SK-MEL-5 (cell line): ENCODE measurements around the gene CSRP3. TPM values are rescaled to one million over a fixed set of nuclear protein-coding genes. Genes with fewer than 3 reads are reported as not detected.

ENCODE experiments used
- DNase-seq: peaks from one replicate; pipeline ENCODE4 v3.0.0-alpha.2; 2016; ENCODE audit warnings: low read depth, low spot score
- in situ Hi-C: cut with HindIII; loops from 2 replicates; pipeline ENCODE4 v1.10.0; 2016; ENCODE audit warnings: low sequenced_read_pairs, high pct_unique_total_duplicates, low pct_unique_long_range_greater_than_20kb
- total RNA-seq: library from RNA; depleted of rRNA; stranded (reverse); fragments of >200 nt; shearing (Covaris generic); gene quantifications from 2 replicates; pipeline ENCODE4 v1.2.3, GENCODE V29; 2014

CSRP3 gene
- total RNA-seq, 1 experiment from 2014 or later: not detected

- in situ Hi-C loops: no loop called here
- DNase-seq: no peak
These were observed 27.9 kb upstream of the CSRP3 start for GRCh38 chr11:19229671-19230070.

DNA sequence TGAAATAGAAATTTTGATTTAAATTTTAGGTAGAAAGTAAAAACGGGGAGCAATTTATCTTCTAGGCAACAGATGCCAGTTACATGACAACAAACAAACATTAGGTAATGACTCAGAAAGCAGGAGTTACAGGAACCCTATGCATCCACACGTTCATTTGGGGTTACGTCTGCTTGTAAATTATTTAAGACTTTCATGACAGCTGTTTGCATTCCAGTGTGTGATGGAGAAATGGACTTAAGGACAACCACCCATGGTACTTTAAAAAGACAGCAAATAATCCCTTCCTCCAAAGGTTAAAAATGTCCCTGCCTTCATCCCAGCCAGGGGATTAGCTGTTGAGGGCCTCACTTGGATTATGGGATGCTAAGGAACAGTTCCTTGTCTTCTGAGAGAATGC, 27.2 kb upstream of the CSRP3 start:
- in situ Hi-C loops: no loop called here
- no peak for DNase-seq

DNA sequence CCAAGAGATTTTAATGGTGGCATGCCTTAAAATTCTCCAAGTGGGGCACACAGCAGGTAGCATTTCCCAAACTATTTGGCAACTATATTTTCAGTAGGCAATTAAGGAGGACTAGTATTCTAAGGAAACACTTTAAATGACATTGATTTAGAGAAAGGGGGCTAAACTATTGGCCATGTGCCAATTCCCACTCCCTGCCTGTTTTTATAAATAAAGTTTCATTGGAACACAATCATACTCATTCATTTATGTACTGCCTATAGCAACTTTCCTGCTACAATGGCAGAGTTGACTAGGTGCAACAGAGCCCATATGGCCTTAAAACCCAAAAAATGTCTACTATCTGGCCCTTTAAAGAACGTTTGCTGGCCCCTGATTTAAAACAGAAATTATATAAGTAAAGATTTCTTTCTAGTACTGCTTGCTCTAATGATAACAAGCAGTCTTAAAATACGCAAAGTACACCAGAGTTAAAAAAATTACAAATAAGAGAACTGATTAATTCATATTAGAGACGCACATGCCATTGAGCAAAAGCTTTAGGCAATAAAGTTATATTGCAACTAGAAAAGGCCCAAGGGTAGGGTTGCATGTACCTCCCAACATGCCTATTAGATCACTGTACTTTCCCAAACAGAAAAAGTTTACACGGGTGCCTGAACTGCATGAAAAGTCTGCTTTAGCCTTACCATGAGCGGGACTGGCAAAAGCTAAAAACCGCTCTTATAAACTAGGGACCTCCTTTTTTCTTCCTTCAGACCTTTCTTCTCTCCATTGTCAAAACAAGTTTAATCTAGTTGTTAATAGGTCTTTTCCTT, 24.8 kb upstream of the CSRP3 start:
- DNase-seq: no peak
- in situ Hi-C loops: no loop called here

DNA sequence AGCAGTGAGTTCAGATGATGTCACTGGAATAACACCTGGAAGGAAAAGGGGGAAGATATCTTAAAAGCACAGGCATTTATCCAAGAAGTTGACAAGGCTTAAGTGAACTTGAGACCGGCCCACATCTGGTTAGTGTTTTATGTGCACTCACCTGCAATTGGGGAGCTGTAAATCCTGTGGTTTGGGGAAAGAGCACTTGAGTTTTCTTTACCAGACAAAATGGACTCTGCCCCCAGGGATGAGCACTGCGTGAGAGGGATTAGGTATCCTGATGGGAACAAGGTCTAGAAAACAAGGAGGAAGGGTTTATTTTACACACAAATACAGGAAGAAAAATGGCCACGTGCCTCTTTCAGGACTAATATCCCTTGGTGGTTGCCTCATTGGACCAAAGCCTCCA, 23.8 kb upstream of the CSRP3 start:
- DNase-seq: no peak
- in situ Hi-C loops: no loop called here

DNA sequence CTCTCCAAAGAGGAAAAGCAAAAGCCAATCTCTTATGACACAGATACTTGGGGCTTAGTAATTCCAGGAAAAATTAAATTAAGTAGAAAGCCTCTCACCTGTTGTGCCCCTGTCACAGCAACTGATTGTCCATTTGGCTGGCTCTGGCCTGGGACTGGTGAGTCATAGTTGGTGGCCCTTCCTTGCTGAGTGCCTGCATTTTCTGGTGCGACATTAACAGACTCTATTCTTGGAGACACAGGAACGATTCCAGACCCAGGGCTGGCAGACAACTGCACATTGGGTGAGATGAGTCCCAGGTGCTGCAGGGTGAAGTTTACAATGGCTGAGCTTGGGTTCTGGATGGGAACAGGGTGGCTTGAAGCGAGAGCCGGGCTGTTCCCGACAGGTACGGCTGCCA, 23.3 kb upstream of the CSRP3 start:
- DNase-seq: no peak
- in situ Hi-C loops: no loop called here

DNA sequence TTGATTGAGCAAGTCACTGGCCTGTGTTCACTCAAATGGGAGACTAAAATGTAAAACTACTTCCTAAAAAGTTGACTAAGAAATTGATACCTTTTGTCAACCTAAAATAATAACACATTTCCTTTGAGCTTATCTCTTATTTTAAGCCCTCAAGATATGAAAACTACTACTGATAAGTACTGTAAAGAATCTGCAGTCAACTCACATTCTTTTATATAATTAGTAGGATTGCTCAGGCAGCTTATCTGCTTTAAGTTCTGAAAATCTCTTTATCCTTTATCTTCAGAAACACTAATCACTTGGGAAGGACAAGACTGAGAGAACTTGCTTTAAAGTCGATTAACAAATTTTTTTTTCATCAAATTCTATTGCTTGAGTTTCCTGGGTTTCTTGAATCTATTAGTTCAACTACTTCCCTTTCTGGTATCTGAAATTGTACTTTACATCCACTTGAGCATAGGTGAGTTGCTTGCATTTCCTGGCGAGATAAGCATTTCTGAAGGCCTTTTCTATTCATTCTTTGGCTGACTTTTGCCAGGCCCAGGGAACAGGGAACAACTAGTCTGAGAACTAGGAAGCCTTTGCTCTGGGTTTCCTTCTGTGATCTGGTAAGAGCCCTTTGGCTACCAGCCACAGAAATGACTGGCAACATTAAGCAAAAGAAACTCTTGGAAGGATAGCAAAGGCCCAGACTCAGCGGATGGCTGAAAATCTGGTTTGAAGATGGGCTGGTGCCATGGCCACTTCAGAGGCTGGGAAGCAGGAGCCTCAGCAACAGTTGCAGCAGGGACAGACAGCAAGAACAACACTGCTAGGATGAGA, 19.3 kb upstream of the CSRP3 start:
- in situ Hi-C loops: no loop called here
- no peak for DNase-seq

DNA sequence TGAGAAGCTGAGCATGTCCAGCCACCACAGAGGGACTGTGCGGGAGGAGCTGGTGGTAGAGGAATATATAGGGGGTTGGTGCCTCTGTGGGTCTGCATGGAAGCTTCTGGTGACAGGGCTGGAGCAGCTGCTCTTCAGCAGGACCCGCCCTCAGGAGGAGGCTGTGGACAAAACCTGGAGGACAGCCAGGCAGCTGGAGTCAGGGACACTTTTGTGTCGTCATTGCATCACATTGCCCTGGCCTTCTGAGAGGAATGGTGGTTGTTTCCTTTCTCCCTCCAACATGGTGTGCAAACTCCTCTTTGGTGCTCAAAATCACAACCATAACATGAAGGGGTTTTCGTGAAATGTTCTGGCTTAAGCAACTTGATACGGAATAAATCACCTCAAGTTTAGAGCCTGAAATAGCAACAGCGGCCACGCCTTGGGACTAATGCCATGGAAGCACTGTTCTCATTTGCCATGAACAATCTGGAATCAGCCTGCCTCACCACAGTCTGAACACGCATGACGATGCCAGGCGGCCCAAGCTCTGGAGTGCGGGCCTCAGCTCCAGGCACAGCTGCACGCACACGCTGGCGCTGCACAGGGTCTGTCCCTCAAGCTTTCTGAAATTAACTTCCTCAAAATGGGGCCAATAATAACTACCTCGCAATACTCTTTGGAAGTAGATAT, 17.1 kb upstream of the CSRP3 start:
- in situ Hi-C loops: no loop called here

GRCh38 chr11:19218216-19218615, 16.4 kb upstream of the CSRP3 start:
- DNase-seq: no peak
- in situ Hi-C loops: no loop called here

More for the DNA sequence above, 17.1 kb upstream of the CSRP3 start:
- no peak for DNase-seq

DNA sequence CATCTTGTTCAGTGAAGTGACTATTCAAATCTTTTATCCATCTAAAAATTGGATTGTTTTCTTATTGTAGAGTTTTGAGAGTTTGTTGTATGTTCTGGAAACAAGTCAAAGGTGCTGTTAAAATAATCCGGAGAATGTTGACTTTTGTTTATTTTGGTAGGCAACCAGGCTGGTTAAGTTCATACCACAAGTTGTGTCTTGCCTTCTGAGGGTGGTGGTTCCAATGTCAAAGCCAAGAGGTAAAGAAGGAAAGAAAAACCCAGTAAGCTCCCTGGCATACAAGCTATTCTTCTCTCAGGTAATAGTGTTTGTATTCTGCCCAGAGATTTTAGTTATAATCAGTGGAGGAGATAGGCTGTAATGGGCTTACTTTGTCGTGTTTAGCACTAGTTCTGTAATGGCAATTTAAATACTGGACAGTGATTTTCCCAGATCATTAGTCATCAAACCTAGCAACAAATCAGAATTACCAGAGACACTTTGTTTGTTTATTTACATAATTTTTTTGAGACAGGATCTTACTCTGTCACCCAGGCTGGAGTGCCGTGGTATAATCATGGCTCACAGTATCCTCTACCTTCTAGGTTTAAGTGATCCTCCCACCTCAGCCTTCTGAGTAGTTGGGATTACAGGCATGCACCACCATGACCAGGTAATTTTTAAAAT, 15.1 kb upstream of the CSRP3 start:
- in situ Hi-C loops: no loop called here
- no peak for DNase-seq

GRCh38 chr11:19216021-19216420, 14.2 kb upstream of the CSRP3 start:
- DNase-seq: no peak
- in situ Hi-C loops: no loop called here

DNA sequence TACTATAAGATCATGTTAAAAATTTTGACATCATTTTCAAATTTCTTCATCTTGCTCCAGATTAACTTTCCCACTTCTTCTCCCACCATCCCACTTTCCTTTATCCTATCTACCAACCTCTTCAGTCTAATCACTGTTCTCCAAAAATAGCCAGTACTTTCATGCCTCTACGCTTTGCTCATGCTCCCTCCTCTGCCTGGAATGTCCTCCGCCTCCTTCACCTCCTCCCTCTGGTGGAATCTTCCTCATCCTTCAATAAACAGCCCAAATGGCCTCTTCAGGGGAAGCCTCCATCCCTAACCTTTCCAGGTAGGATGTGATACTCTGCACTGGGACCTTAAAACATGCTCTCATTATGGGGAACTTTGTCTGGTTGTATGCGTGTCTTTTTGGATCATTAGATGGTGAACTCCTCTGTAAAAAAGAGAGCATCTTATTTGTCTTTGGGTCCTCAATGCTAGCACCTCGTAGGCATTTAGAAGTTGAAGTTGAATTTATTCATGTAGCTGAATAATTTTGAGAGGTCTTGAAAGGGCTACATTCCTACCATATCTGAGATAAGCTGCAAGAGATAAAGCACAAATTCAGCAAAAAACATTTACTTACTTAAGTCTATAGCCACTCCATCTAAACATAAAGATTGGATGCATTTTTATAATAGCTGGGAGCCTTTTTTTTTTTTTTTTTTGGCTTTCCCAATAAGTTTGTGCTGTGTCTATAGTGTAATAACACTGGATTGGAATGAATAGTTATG, 8.0 kb upstream of the CSRP3 start:
- in situ Hi-C loops: no loop called here
- no peak for DNase-seq

DNA sequence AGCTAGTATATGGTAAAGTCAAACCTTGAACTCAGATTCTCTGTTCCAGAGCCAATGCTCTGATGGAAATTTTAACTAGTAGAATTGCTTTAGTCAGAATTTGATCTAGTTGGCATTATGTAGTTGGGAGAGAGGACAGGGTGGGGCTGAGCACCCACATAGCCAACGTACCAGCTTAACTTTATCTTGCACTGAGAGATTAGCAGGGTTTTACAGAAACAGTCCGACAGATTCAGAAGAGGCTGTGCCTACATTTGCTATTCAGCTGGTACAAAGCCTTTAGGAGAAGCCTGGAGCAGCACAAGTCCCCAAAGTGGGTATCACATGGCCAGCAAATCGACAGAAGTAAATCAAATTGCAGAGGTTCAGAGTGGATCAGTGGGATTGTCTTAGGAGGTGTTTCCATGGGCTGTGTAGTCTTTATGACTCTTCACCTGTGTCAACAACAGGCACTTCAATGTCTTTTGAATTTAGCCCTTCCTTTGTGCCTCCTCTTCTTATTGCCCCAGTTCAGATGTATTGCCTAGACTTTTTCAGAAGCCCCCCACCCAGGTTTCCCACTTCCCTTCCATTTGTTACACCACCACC, 7.3 kb upstream of the CSRP3 start:
- no peak for DNase-seq

GRCh38 chr11:19208181-19208580, 6.4 kb upstream of the CSRP3 start:
- in situ Hi-C loops: no loop called here
- no peak for DNase-seq

More for the DNA sequence above, 7.3 kb upstream of the CSRP3 start:
- in situ Hi-C loops: no loop called here

GRCh38 chr11:19204836-19205235, 3.1 kb upstream of the CSRP3 start:
- in situ Hi-C loops: no loop called here
- DNase-seq: no peak

GRCh38 chr11:19200410-19201201, 1.2 kb downstream of the CSRP3 start:
- peak; percentile 8 for DNase-seq
- in situ Hi-C loops: no loop called here

GRCh38 chr11:19199771-19200170, 2.0 kb downstream of the CSRP3 start:
- DNase-seq: no peak
- in situ Hi-C loops: no loop called here
